ENCODE data around the gene NETO2.

Gene NETO2

GRCh38 chr16:47046726-47047523, 96.8 kb downstream of the NETO2 start:
- no peak for DNase-seq (ENCODE audit: low read depth, low spot score)

- no peak for DNase-seq (ENCODE audit: low read depth, low spot score)
Measured at GRCh38 chr16:47045459-47045858, 98.3 kb downstream of the NETO2 start.

GRCh38 chr16:47045023-47045422, 98.7 kb downstream of the NETO2 start:
- peak; percentile 18 for DNase-seq (ENCODE audit: low read depth, low spot score)

GRCh38 chr16:47043970-47044684, 99.6 kb downstream of the NETO2 start:
- DNase-seq (ENCODE audit: low read depth, low spot score) = no peak

GRCh38 chr16:47043200-47043599, 100.5 kb downstream of the NETO2 start:
- no peak for DNase-seq (ENCODE audit: low read depth, low spot score)

- DNase-seq (ENCODE audit: low read depth, low spot score) = peak; percentile 86
Measured at GRCh38 chr16:47037746-47038458, 105.8 kb downstream of the NETO2 start.

- peak; percentile 38 for DNase-seq (ENCODE audit: low read depth, low spot score)
Measured at GRCh38 chr16:47037396-47037745, 106.4 kb downstream of the NETO2 start.

GRCh38 chr16:47036201-47036600, 107.5 kb downstream of the NETO2 start:
- no peak for DNase-seq (ENCODE audit: low read depth, low spot score)

- no peak for DNase-seq (ENCODE audit: low read depth, low spot score)
Measured at GRCh38 chr16:47035436-47035835, 108.3 kb downstream of the NETO2 start.

- no peak for DNase-seq (ENCODE audit: low read depth, low spot score)
Measured at GRCh38 chr16:47034455-47034854, 109.3 kb downstream of the NETO2 start.

- no peak for DNase-seq (ENCODE audit: low read depth, low spot score)
Measured at GRCh38 chr16:47033176-47033575, 110.6 kb downstream of the NETO2 start.

- no peak for DNase-seq (ENCODE audit: low read depth, low spot score)
Measured at GRCh38 chr16:47029724-47030123, 114.0 kb downstream of the NETO2 start.

GRCh38 chr16:47028767-47029377, 114.9 kb downstream of the NETO2 start:
- DNase-seq (ENCODE audit: low read depth, low spot score) = no peak
